Effector memory CD4-positive, alpha-beta T cell (primary cell): Measurements from ENCODE around the gene SIX4.

Source experiments
- DNase-seq, 3 donors: peaks; one replicate each; pipeline ENCODE4 v3.0.0-alpha.2; 2020
- H3K27ac ChIP-seq: 2 replicates; pipeline ENCODE4 v1.7.0; 2013; ENCODE audit warnings: mild to moderate bottlenecking, low read length, moderate library complexity; ENCODE audit not compliant: insufficient read depth, poor library complexity, severe bottlenecking
- H3K27me3 ChIP-seq: replicated peaks from 2 replicates; pipeline ENCODE4 v1.7.0; 2013; ENCODE audit warnings: mild to moderate bottlenecking, low read length; ENCODE audit not compliant: insufficient read depth, control insufficient read depth, poor library complexity, severe bottlenecking
- H3K36me3 ChIP-seq: 2 replicates; pipeline ENCODE4 v1.7.0; 2013; ENCODE audit warnings: mild to moderate bottlenecking, low read length, moderate library complexity; ENCODE audit not compliant: control insufficient read depth, insufficient read depth
- H3K4me1 ChIP-seq: 2 replicates; pipeline ENCODE4 v1.7.0; 2013; ENCODE audit warnings: low read length, mild to moderate bottlenecking; ENCODE audit not compliant: control insufficient read depth, insufficient read depth, poor library complexity, severe bottlenecking
- H3K4me3 ChIP-seq: 2 replicates; pipeline ENCODE4 v1.7.0; 2013; ENCODE audit warnings: low read length, low read depth, mild to moderate bottlenecking; ENCODE audit not compliant: insufficient read depth, poor library complexity, severe bottlenecking
- H3K9me3 ChIP-seq: 2 replicates; pipeline ENCODE4 v1.7.0; 2013; ENCODE audit warnings: mild to moderate bottlenecking, low read length, moderate library complexity; ENCODE audit not compliant: control insufficient read depth

SIX4 gene

DNA sequence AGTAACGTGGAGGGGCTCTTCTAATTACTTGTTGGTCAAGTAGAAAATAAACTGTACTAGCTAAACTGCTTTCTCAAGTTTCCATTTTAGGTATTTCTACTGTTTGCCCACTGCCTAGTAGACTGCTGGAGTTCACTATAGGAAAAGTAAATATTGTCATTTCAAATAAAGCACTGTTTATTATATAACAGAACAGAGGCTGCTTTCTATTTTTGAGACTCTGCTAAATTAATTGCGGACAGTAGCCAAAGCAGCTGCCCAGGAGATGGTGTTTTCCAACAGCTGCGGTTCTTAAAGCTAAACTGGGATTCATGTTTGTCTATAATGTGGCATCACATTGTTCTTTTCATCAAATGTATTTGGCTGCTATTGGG is 59.0 kb downstream of the SIX4 start:
- no peak for DNase-seq
- Histone ChIP-seq H3K27ac (no peak overlapping the region), H3K4me1 (no peaks in the 10 kb centered on the region), H3K36me3 (no peaks in the 10 kb centered on the region), H3K27me3 (no peaks in the 10 kb centered on the region), H3K9me3 (no peaks in the 10 kb centered on the region), H3K4me3 (no peak overlapping the region)

- Histone ChIP-seq H3K36me3 (no peaks in the 10 kb centered on the region), H3K27me3 (peaks cover 6% of the 10 kb centered on the region), H3K9me3 (no peaks in the 10 kb centered on the region), H3K4me3 (no peak overlapping the region), H3K4me1 (no peaks in the 10 kb centered on the region), H3K27ac (no peak overlapping the region)
- DNase-seq, result no peak
Observed at GRCh38 chr14:60662982-60663381, 61.2 kb downstream of the SIX4 start.

GRCh38 chr14:60661721-60662120 is 62.4 kb downstream of the SIX4 start:
- no peak overlapping the region for H3K4me3 ChIP-seq
- DNase-seq, result no peak

More at GRCh38 chr14:60661721-60662120, 62.4 kb downstream of the SIX4 start:
- no peaks in the 10 kb centered on the region for H3K9me3 ChIP-seq
- H3K36me3 ChIP-seq, result no peaks in the 10 kb centered on the region
- H3K27me3 ChIP-seq, result peaks cover 18% of the 10 kb centered on the region
- H3K4me1 ChIP-seq, result peaks cover 5% of the 10 kb centered on the region
- H3K27ac ChIP-seq, result no peak overlapping the region
